ENCODE data around the gene ZBTB38.

ZBTB38 gene

GRCh38 chr3:141415953-141416352, 47.6 kb downstream of the ZBTB38 start:
- H3K36me3 ChIP-seq = no peaks in the 10 kb centered on the region

More at GRCh38 chr3:141415953-141416352, 47.6 kb downstream of the ZBTB38 start:
- H4K20me1 ChIP-seq = no peaks in the 10 kb centered on the region
- H3K9me3 ChIP-seq = no peaks in the 10 kb centered on the region
- no peaks in the 10 kb centered on the region for H3K4me1 ChIP-seq
- no peak for TF ChIP-seq Cebpa-rat (IDR thresholded peaks at IDR 0.05)
- no peak overlapping the region for H3K27ac ChIP-seq
- no peak overlapping the region for H3K4me2 ChIP-seq
- H3K27me3 ChIP-seq = no peaks in the 10 kb centered on the region; the same call in 1 of the 2 replicates
- no peak overlapping the region for H3K4me3 ChIP-seq
- H3K9ac ChIP-seq = no peak overlapping the region
